IMR-90 (cell line): ENCODE results near the gene DTNA. TPM values are rescaled to one million over a fixed set of nuclear protein-coding genes. Genes with fewer than 3 reads are reported as not detected.

Experiments used
- ATAC-seq: fragments of 200-7000 bp; cut with Tn5 transposase; 2 replicates; pipeline ENCODE4 v1.9.1; 2020; ENCODE audit warnings: low read depth, mild to moderate bottlenecking, moderate library complexity
- BruUV-seq: library from RNA; stranded (reverse); fragments of 400-500 nt; replicated peaks from 2 replicates; lab custom pipeline; 2021; lab: Mats Ljungman, UMichigan
- CTCF ChIA-PET: fragments of 300-600 bp; formaldehyde crosslinking; extraction: SDS; loops from one replicate; lab custom pipeline; 2021; ENCODE audit warnings: antibody characterized with exemption; lab: Yijun Ruan, JAX
- POLR2A ChIA-PET: fragments of 300-600 bp; sonication (Branson Sonifier 250); formaldehyde crosslinking; loops from one replicate; lab custom pipeline; 2022; ENCODE audit warnings: antibody characterized with exemption; ENCODE audit not compliant: unreplicated experiment; lab: Charles Lee
- DNase-seq: peaks from one replicate; pipeline ENCODE4 v3.0.0; 2013
- H2AFZ ChIP-seq: replicated peaks from 2 replicates; pipeline ENCODE3; 2013; ENCODE audit warnings: low read length, mild to moderate bottlenecking; ENCODE audit not compliant: poor library complexity
- H2AK5ac ChIP-seq: 2 replicates; pipeline ENCODE4 v1.6.1; 2013; ENCODE audit warnings: low read depth, low read length, inconsistent platforms
- H2AK9ac ChIP-seq: replicated peaks from 2 replicates; pipeline ENCODE3; 2013; ENCODE audit warnings: mild to moderate bottlenecking, low read depth, low read length, moderate library complexity; ENCODE audit not compliant: poor library complexity
- H2BK120ac ChIP-seq: 2 replicates; pipeline ENCODE4 v1.6.1; 2013; ENCODE audit warnings: low read depth, low read length, inconsistent platforms
- H2BK15ac ChIP-seq: 3 replicates; pipeline ENCODE4 v1.6.1; 2013; ENCODE audit warnings: low read depth, low read length, inconsistent platforms
- H2BK20ac ChIP-seq: 2 replicates; pipeline ENCODE4 v1.6.1; 2013; ENCODE audit warnings: low read depth, mild to moderate bottlenecking, inconsistent platforms, low read length, moderate library complexity
- H2BK5ac ChIP-seq: 2 replicates; pipeline ENCODE4 v1.6.1; 2013; ENCODE audit warnings: mild to moderate bottlenecking, low read depth, low read length, inconsistent platforms; ENCODE audit not compliant: poor library complexity, severe bottlenecking
- H3K14ac ChIP-seq: replicated peaks from 2 replicates; pipeline ENCODE4 v1.6.1; 2013; ENCODE audit warnings: low read depth, low read length, inconsistent platforms
- H3K18ac ChIP-seq: 2 replicates; pipeline ENCODE4 v1.6.1; 2013; ENCODE audit warnings: low read depth, low read length, control low read depth
- H3K23ac ChIP-seq: 2 replicates; pipeline ENCODE4 v1.6.1; 2013; ENCODE audit warnings: low read depth, low read length, inconsistent platforms
- H3K27ac ChIP-seq: 2 replicates; pipeline ENCODE4 v1.5.1; 2013; ENCODE audit warnings: mild to moderate bottlenecking, control low read depth, low read length; ENCODE audit not compliant: insufficient read depth
- H3K27me3 ChIP-seq: 2 replicates; pipeline ENCODE4 v1.6.1; 2013; ENCODE audit warnings: low read length; ENCODE audit not compliant: control insufficient read depth, insufficient read depth
- H3K36me3 ChIP-seq: 2 replicates; pipeline ENCODE4 v1.6.1; 2013; ENCODE audit warnings: low read length, mixed read lengths; ENCODE audit not compliant: control insufficient read depth, insufficient read depth
- H3K4ac ChIP-seq: 2 replicates; pipeline ENCODE4 v1.6.1; 2013; ENCODE audit warnings: low read depth, low read length, inconsistent platforms
- H3K4me1 ChIP-seq: 2 replicates; pipeline ENCODE4 v1.6.1; 2013; ENCODE audit warnings: low read length, mixed read lengths; ENCODE audit not compliant: control insufficient read depth, insufficient read depth
- H3K4me2 ChIP-seq: 2 replicates; pipeline ENCODE4 v1.6.1; 2013; ENCODE audit warnings: low read depth, mild to moderate bottlenecking, control low read depth, low read length, moderate library complexity
- H3K4me3 ChIP-seq: 2 replicates; pipeline ENCODE4 v1.5.1; 2013; ENCODE audit warnings: low read depth, mild to moderate bottlenecking, control low read depth, low read length, moderate library complexity; ENCODE audit not compliant: insufficient read depth
- H3K56ac ChIP-seq: 2 replicates; pipeline ENCODE4 v1.6.1; 2013; ENCODE audit warnings: low read length, inconsistent platforms; ENCODE audit not compliant: insufficient read depth; ENCODE audit errors: extremely low read depth
- H3K79me1 ChIP-seq, 2 experiments: 2 replicates each; pipeline ENCODE4 v1.6.1; 2013; ENCODE audit warnings: low read length in 2 of 2, inconsistent platforms in 1 of 2, low read depth in 1 of 2
- H3K9ac ChIP-seq: 2 replicates; pipeline ENCODE4 v1.6.1; 2013; ENCODE audit warnings: low read depth, low read length, control low read depth
- H3K9me1 ChIP-seq: 2 replicates; pipeline ENCODE4 v1.6.1; 2013; ENCODE audit warnings: low read length, inconsistent platforms; ENCODE audit not compliant: insufficient read depth
- H3K9me3 ChIP-seq: 2 replicates; pipeline ENCODE4 v1.6.1; 2013; ENCODE audit warnings: low read length; ENCODE audit not compliant: control insufficient read depth, insufficient read depth
- H4K20me1 ChIP-seq: 2 replicates; pipeline ENCODE4 v1.6.1; 2013; ENCODE audit warnings: low read length, inconsistent platforms; ENCODE audit not compliant: insufficient read depth
- H4K5ac ChIP-seq: 2 replicates; pipeline ENCODE4 v1.6.1; 2013; ENCODE audit warnings: mild to moderate bottlenecking, low read depth, low read length, control low read depth
- H4K8ac ChIP-seq, 2 experiments: 2 replicates each; pipeline ENCODE4 v1.6.1; 2013; ENCODE audit warnings: low read depth in 2 of 2, low read length in 2 of 2, control low read depth in 1 of 2, inconsistent platforms in 1 of 2
- H4K91ac ChIP-seq: 2 replicates; pipeline ENCODE4 v1.6.1; 2013; ENCODE audit warnings: low read depth, low read length, inconsistent platforms; ENCODE audit not compliant: insufficient read depth
- BHLHE40 ChIP-seq: fragments of 150-350 bp; IDR thresholded peaks from 2 replicates; pipeline ENCODE4 v1.6.1; 2016; ENCODE audit warnings: mild to moderate bottlenecking, low read depth, low read length
- CEBPB ChIP-seq: IDR thresholded peaks from 2 replicates; pipeline ENCODE4 v1.6.1; 2012; ENCODE audit warnings: low read depth, low read length, improper control_type of control experiment
- CHD1 ChIP-seq: IDR thresholded peaks from 2 replicates; pipeline ENCODE4 v1.6.1; 2012; ENCODE audit warnings: low read depth, low read length, improper control_type of control experiment
- CTCF ChIP-seq: conservative IDR thresholded peaks from 2 replicates; pipeline ENCODE4 v1.5.1; 2012; ENCODE audit warnings: mild to moderate bottlenecking, low read depth, low read length, improper control_type of control experiment
- FOS ChIP-seq: fragments of 150-350 bp; IDR thresholded peaks from 2 replicates; pipeline ENCODE4 v1.6.1; 2016; ENCODE audit warnings: low read depth, low read length
- MAFK ChIP-seq: IDR thresholded peaks from 2 replicates; pipeline ENCODE4 v1.6.1; 2012; ENCODE audit warnings: low read depth, low read length, improper control_type of control experiment
- MAZ ChIP-seq: IDR thresholded peaks from 2 replicates; pipeline ENCODE4 v1.6.1; 2012; ENCODE audit warnings: low read depth, mild to moderate bottlenecking, low read length, improper control_type of control experiment, moderate library complexity, borderline replicate concordance
- MXI1 ChIP-seq: IDR thresholded peaks from 2 replicates; pipeline ENCODE4 v1.6.1; 2012; ENCODE audit warnings: low read depth, mild to moderate bottlenecking, low read length, moderate library complexity, borderline replicate concordance
- NFE2L2 ChIP-seq: fragments of 150-350 bp; IDR thresholded peaks from 2 replicates; pipeline ENCODE4 v1.6.1; 2016; ENCODE audit warnings: low read depth, mild to moderate bottlenecking, low read length
- POLR2A ChIP-seq: IDR thresholded peaks from 2 replicates; pipeline ENCODE4 v1.6.1; 2012; ENCODE audit warnings: mild to moderate bottlenecking, low read depth, low read length
- RAD21 ChIP-seq: IDR thresholded peaks from 2 replicates; pipeline ENCODE4 v1.6.1; 2012; ENCODE audit warnings: low read length, improper control_type of control experiment
- RCOR1 ChIP-seq: IDR thresholded peaks from 2 replicates; pipeline ENCODE4 v1.6.1; 2012; ENCODE audit warnings: mild to moderate bottlenecking, low read length, improper control_type of control experiment; ENCODE audit not compliant: insufficient replicate concordance
- RFX5 ChIP-seq: IDR thresholded peaks from 2 replicates; pipeline ENCODE4 v1.8.0; 2012; ENCODE audit warnings: low read depth, mild to moderate bottlenecking, low read length, moderate library complexity
- SMC3 ChIP-seq: fragments of 150-350 bp; IDR thresholded peaks from 2 replicates; pipeline ENCODE4 v1.6.1; 2016; ENCODE audit warnings: low read depth, mild to moderate bottlenecking, antibody characterized with exemption, low read length, moderate library complexity
- WGBS, 2 experiments: methylation state at CpG; one replicate each; pipeline versions ENCODE4 v1.1.5 to v1.1.7; 2013; ENCODE audit warnings: missing lambda C conversion rate in 2 of 2; ENCODE audit not compliant: insufficient read length in 1 of 2; ENCODE audit errors: extremely low coverage in 2 of 2; 5-methylcytosine and 5-hydroxymethylcytosine counted together
- dilution Hi-C: fragments of 300-500 bp; cut with HindIII; formaldehyde crosslinking; loops from one replicate; pipeline ENCODE4 v1.14.3; 2018; ENCODE audit warnings: low sequenced_read_pairs; ENCODE audit not compliant: unreplicated experiment
- in situ Hi-C: fragments of 300-500 bp; cut with MboI; formaldehyde crosslinking; loops from 3 replicates; pipeline ENCODE4 v1.14.3; 2019; ENCODE audit warnings: low sequenced_read_pairs, inconsistent platforms, mixed read lengths
- intact Hi-C: fragments of 100-400 bp; cut with micrococcal nuclease; formaldehyde crosslinking; loops from 2 replicates; pipeline ENCODE4 v1.10.0; 2022
- polyA plus RNA-seq, 3 experiments: library from polyadenylated mRNA; depleted of rRNA; stranded (reverse); fragments of >200 nt; gene quantifications; 2 replicates each; pipeline ENCODE4 v1.2.3, GENCODE V29; 2012; ENCODE audit warnings: low replicate concordance in 1 of 3
- total RNA-seq: library from RNA; depleted of rRNA; stranded (reverse); fragments of >200 nt; gene quantifications from 2 replicates; pipeline ENCODE4 v1.2.3, GENCODE V29; 2012
- TF ChIP-seq, protein P1 (sequence below): fragments of 150-350 bp; IDR thresholded peaks from 2 replicates; pipeline ENCODE4 v1.6.1; 2016; ENCODE audit warnings: low read depth, mild to moderate bottlenecking, low read length, moderate library complexity, borderline replicate concordance
- TF ChIP-seq, protein P2 (sequence below): fragments of 150-350 bp; IDR thresholded peaks from 2 replicates; pipeline ENCODE4 v1.6.1; 2017; ENCODE audit warnings: mild to moderate bottlenecking, antibody characterized with exemption, low read length, low read depth

DTNA gene
- total and polyA plus RNA-seq, 2 of the 4 experiments (the other 2 are of a cell fraction): 9.5 to 10.8 TPM

GRCh38 chr18:34780856-34781255, 70.8 kb downstream of the DTNA start:
- Histone ChIP-seq H3K23ac (peak overlapping the region; percentile 64; the same call in 1 of the 2 replicates), H2BK20ac (peak overlapping the region; percentile 84; the same call in 1 of the 2 replicates), H2AK9ac (no peak overlapping the region), H4K8ac (peak overlapping the region in 1 of 2 experiments; percentile 38; a peak in 1 of 4 replicates), H2BK120ac (peak overlapping the region; percentile 73), H3K9me1 (peaks cover 3% of the 10 kb centered on the region), H2BK15ac (peak overlapping the region; percentile 15; the same call in 1 of the 3 replicates), H3K79me1 (no peaks in the 10 kb centered on the region), H3K9ac (no peak overlapping the region), H2AK5ac (no peak overlapping the region), H4K5ac (peak overlapping the region; percentile 80; the same call in 1 of the 2 replicates), H3K9me3 (no peaks in the 10 kb centered on the region), H3K56ac (no peak overlapping the region), H3K4me2 (no peak overlapping the region), H3K18ac (peak overlapping the region; percentile 87; the same call in 1 of the 2 replicates), H2BK5ac (no peak overlapping the region), H3K4ac (no peak overlapping the region), H3K4me3 (no peak overlapping the region), H3K27ac (no peak overlapping the region), H4K20me1 (no peaks in the 10 kb centered on the region), H3K36me3 (no peaks in the 10 kb centered on the region), H3K14ac (peak overlapping the region; percentile 87), H3K27me3 (no peaks in the 10 kb centered on the region), H3K4me1 (peaks cover 14% of the 10 kb centered on the region; the same call in 1 of the 2 replicates), H4K91ac (0 out of 2 replicates have a peak overlapping the region, but pooled peaks have one; percentile 15), H2AFZ (no peak overlapping the region)
- ATAC-seq: no peak
- in situ Hi-C loops (loop anchor here (25.0 kb wide), 1 partner anchor 669 kb away; no protein-coding TSS in a partner anchor), dilution Hi-C loops (no loop called here), intact Hi-C loops (no loop called here)
- ChIA-PET POLR2A (no interaction called here), CTCF (no interaction called here)
- no TSS peak for BruUV-seq
- no peak for DNase-seq
- no CpG with 5 or more reads among the region's 2 CpGs for WGBS, 2 experiments
- TF ChIP-seq, protein P1, sequence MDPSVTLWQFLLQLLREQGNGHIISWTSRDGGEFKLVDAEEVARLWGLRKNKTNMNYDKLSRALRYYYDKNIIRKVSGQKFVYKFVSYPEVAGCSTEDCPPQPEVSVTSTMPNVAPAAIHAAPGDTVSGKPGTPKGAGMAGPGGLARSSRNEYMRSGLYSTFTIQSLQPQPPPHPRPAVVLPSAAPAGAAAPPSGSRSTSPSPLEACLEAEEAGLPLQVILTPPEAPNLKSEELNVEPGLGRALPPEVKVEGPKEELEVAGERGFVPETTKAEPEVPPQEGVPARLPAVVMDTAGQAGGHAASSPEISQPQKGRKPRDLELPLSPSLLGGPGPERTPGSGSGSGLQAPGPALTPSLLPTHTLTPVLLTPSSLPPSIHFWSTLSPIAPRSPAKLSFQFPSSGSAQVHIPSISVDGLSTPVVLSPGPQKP: no peak
- TF ChIP-seq CTCF: no peak
- no peak for TF ChIP-seq NFE2L2
- no peak for TF ChIP-seq SMC3
- TF ChIP-seq POLR2A: no peak
- no peak for TF ChIP-seq CHD1
- TF ChIP-seq CEBPB: no peak
- TF ChIP-seq, protein P2, sequence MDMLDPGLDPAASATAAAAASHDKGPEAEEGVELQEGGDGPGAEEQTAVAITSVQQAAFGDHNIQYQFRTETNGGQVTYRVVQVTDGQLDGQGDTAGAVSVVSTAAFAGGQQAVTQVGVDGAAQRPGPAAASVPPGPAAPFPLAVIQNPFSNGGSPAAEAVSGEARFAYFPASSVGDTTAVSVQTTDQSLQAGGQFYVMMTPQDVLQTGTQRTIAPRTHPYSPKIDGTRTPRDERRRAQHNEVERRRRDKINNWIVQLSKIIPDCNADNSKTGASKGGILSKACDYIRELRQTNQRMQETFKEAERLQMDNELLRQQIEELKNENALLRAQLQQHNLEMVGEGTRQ: no peak
- TF ChIP-seq MAFK: no peak
- TF ChIP-seq FOS: no peak
- no peak for TF ChIP-seq BHLHE40
- no peak for TF ChIP-seq MXI1
- TF ChIP-seq RAD21: no peak
- no peak for TF ChIP-seq RCOR1
- TF ChIP-seq RFX5: no peak
- TF ChIP-seq MAZ: no peak
